WTC11 (cell line): Measurements from ENCODE around the gene TTLL10. TPM values are rescaled to one million over a fixed set of nuclear protein-coding genes. Genes with fewer than 3 reads are reported as not detected.
A peak's percentile ranks its signal among the peaks of the same experiment; 100 is the strongest.

Experiments used
- ATAC-seq: fragments of 200-7000 bp; cut with Tn5 transposase; 2 replicates; pipeline ENCODE4 v1.10.0; 2021; ENCODE audit warnings: mild to moderate bottlenecking, moderate library complexity
- CTCF ChIA-PET: fragments of 300-600 bp; sonication (Branson Sonifier 250); formaldehyde crosslinking; loops from one replicate; lab custom pipeline; 2021; ENCODE audit warnings: antibody characterized with exemption; lab: Charles Lee
- POLR2A ChIA-PET: fragments of 350-600 bp; sonication (Branson Sonifier 250); formaldehyde crosslinking; loops from one replicate; lab custom pipeline; 2021; ENCODE audit warnings: antibody characterized with exemption; lab: Charles Lee
- DNase-seq: peaks from one replicate; pipeline ENCODE4 v3.0.0; 2021; ENCODE audit warnings: low spot score
- H3K27ac Mint-ChIP-seq: 2 replicates; pipeline ENCODE4 v1.8.0; 2021; ENCODE audit warnings: mixed read lengths
- H3K27me3 Mint-ChIP-seq: 2 replicates; pipeline ENCODE4 v1.8.0; 2021; ENCODE audit warnings: low read depth, mild to moderate bottlenecking, moderate library complexity, mixed read lengths
- H3K36me3 Mint-ChIP-seq: 2 replicates; pipeline ENCODE4 v1.8.0; 2021; ENCODE audit warnings: mixed read lengths
- H3K4me1 Mint-ChIP-seq: 2 replicates; pipeline ENCODE4 v1.8.0; 2022; ENCODE audit warnings: mixed read lengths
- H3K4me3 Mint-ChIP-seq: 2 replicates; pipeline ENCODE4 v1.8.0; 2021; ENCODE audit warnings: mild to moderate bottlenecking, moderate library complexity, mixed read lengths
- H3K9me3 Mint-ChIP-seq: 2 replicates; pipeline ENCODE4 v1.8.0; 2021; ENCODE audit warnings: mixed read lengths
- ATF1 ChIP-seq: sonication (generic); formaldehyde crosslinking; IDR thresholded peaks from 2 replicates; pipeline ENCODE4 v1.8.1; 2023; ENCODE audit warnings: mild to moderate bottlenecking, moderate library complexity, missing genetic modification reagents
- CREB1 ChIP-seq: sonication (generic); formaldehyde crosslinking; IDR thresholded peaks from 2 replicates; pipeline ENCODE4 v1.8.0; 2023; ENCODE audit warnings: mild to moderate bottlenecking, missing genetic modification reagents
- CREM ChIP-seq: sonication (generic); formaldehyde crosslinking; IDR thresholded peaks from 2 replicates; pipeline ENCODE4 v1.8.1; 2022; ENCODE audit warnings: mild to moderate bottlenecking, missing genetic modification reagents, moderate library complexity
- ESRRA ChIP-seq: sonication (generic); formaldehyde crosslinking; IDR thresholded peaks from 2 replicates; pipeline ENCODE4 v1.8.1; 2022; ENCODE audit warnings: mild to moderate bottlenecking, missing genetic modification reagents, borderline replicate concordance
- FOXJ3 ChIP-seq: sonication (generic); formaldehyde crosslinking; IDR thresholded peaks from 2 replicates; pipeline ENCODE4 v1.9.0; 2021; ENCODE audit warnings: missing genetic modification reagents, mild to moderate bottlenecking, borderline replicate concordance
- FOXK1 ChIP-seq: sonication (generic); formaldehyde crosslinking; IDR thresholded peaks from 2 replicates; pipeline ENCODE4 v1.8.0; 2022; ENCODE audit warnings: mild to moderate bottlenecking, moderate library complexity, missing genetic modification reagents
- GABPB1 ChIP-seq: sonication (generic); formaldehyde crosslinking; IDR thresholded peaks from 2 replicates; pipeline ENCODE4 v1.8.1; 2023; ENCODE audit warnings: mild to moderate bottlenecking, missing genetic modification reagents
- IRF2 ChIP-seq: sonication (generic); formaldehyde crosslinking; IDR thresholded peaks from 2 replicates; pipeline ENCODE4 v1.8.0; 2022; ENCODE audit warnings: low read depth, missing genetic modification reagents, borderline replicate concordance
- JAZF1 ChIP-seq: fragments of 250-450 bp; sonication (Bioruptor Pico); IDR thresholded peaks from 2 replicates; pipeline ENCODE4 v1.9.0; 2021; ENCODE audit warnings: moderate library complexity, mild to moderate bottlenecking, inconsistent platforms
- KAT7 ChIP-seq: sonication (generic); formaldehyde crosslinking; IDR thresholded peaks from 2 replicates; pipeline ENCODE4 v1.8.1; 2023; ENCODE audit warnings: missing genetic modification reagents, mild to moderate bottlenecking, borderline replicate concordance
- MYBL2 ChIP-seq: sonication (generic); formaldehyde crosslinking; IDR thresholded peaks from 2 replicates; pipeline ENCODE4 v1.8.1; 2023; ENCODE audit warnings: mild to moderate bottlenecking, moderate library complexity, missing genetic modification reagents
- NFATC4 ChIP-seq: fragments of 250-450 bp; sonication (Bioruptor Pico); IDR thresholded peaks from 2 replicates; pipeline ENCODE4 v1.9.0; 2021; ENCODE audit warnings: mild to moderate bottlenecking
- NFE2L1 ChIP-seq: sonication (generic); formaldehyde crosslinking; IDR thresholded peaks from 2 replicates; pipeline ENCODE4 v1.8.1; 2023; ENCODE audit warnings: missing genetic modification reagents
- NFYB ChIP-seq: sonication (generic); formaldehyde crosslinking; conservative IDR thresholded peaks from 2 replicates; pipeline ENCODE4 v1.8.0; 2022; ENCODE audit warnings: low read depth, missing genetic modification reagents
- PREB ChIP-seq: sonication (generic); formaldehyde crosslinking; IDR thresholded peaks from 2 replicates; pipeline ENCODE4 v1.8.1; 2022; ENCODE audit warnings: mild to moderate bottlenecking, missing genetic modification reagents, moderate library complexity, borderline replicate concordance
- RELA ChIP-seq: sonication (generic); formaldehyde crosslinking; IDR thresholded peaks from 2 replicates; pipeline ENCODE4 v1.8.1; 2022; ENCODE audit warnings: missing genetic modification reagents, mild to moderate bottlenecking, borderline replicate concordance
- TEAD1 ChIP-seq: sonication (generic); formaldehyde crosslinking; IDR thresholded peaks from 2 replicates; pipeline ENCODE4 v1.8.0; 2022; ENCODE audit warnings: mild to moderate bottlenecking, missing genetic modification reagents
- TP53 ChIP-seq: sonication (generic); formaldehyde crosslinking; IDR thresholded peaks from 2 replicates; pipeline ENCODE4 v1.8.1; 2023; ENCODE audit warnings: mild to moderate bottlenecking, missing genetic modification reagents
- ZBTB21 ChIP-seq: sonication (generic); formaldehyde crosslinking; IDR thresholded peaks from 2 replicates; pipeline ENCODE4 v1.8.1; 2023; ENCODE audit warnings: mild to moderate bottlenecking, missing genetic modification reagents, borderline replicate concordance
- ZNF138 ChIP-seq: sonication (generic); formaldehyde crosslinking; conservative IDR thresholded peaks from 2 replicates; pipeline ENCODE4 v1.8.1; 2022; ENCODE audit warnings: mild to moderate bottlenecking, moderate library complexity, missing genetic modification reagents
- total RNA-seq: library from RNA; stranded (reverse); gene quantifications from 3 replicates; pipeline ENCODE4 v1.2.3, GENCODE V29; 2021
- TF ChIP-seq, protein P1 (sequence below): sonication (generic); formaldehyde crosslinking; IDR thresholded peaks from 2 replicates; pipeline ENCODE4 v1.8.1; 2022; ENCODE audit warnings: low read depth, mild to moderate bottlenecking, moderate library complexity, missing genetic modification reagents, borderline replicate concordance
- TF ChIP-seq, protein P2 (sequence below): fragments of 200-600 bp; IDR thresholded peaks from 2 replicates; pipeline ENCODE4 v1.8.0; 2022; ENCODE audit warnings: antibody characterized with exemption
- TF ChIP-seq, protein P3 (sequence below): sonication (generic); formaldehyde crosslinking; IDR thresholded peaks from 2 replicates; pipeline ENCODE4 v1.8.0; 2022; ENCODE audit warnings: mild to moderate bottlenecking, missing genetic modification reagents
- TF ChIP-seq, protein P4 (sequence below): sonication (generic); formaldehyde crosslinking; IDR thresholded peaks from 2 replicates; pipeline ENCODE4 v1.8.0; 2022; ENCODE audit warnings: mild to moderate bottlenecking, missing genetic modification reagents
- TF ChIP-seq, protein P5 (sequence below): sonication (generic); formaldehyde crosslinking; IDR thresholded peaks from 2 replicates; pipeline ENCODE4 v1.8.1; 2022; ENCODE audit warnings: mild to moderate bottlenecking, moderate library complexity, missing genetic modification reagents
- TF ChIP-seq, protein P6 (sequence below): sonication (generic); formaldehyde crosslinking; IDR thresholded peaks from 2 replicates; pipeline ENCODE4 v1.8.0; 2022; ENCODE audit warnings: mild to moderate bottlenecking, missing genetic modification reagents

Gene TTLL10
- total RNA-seq, 1 experiment from 2014 or later = 1.1 TPM

DNA sequence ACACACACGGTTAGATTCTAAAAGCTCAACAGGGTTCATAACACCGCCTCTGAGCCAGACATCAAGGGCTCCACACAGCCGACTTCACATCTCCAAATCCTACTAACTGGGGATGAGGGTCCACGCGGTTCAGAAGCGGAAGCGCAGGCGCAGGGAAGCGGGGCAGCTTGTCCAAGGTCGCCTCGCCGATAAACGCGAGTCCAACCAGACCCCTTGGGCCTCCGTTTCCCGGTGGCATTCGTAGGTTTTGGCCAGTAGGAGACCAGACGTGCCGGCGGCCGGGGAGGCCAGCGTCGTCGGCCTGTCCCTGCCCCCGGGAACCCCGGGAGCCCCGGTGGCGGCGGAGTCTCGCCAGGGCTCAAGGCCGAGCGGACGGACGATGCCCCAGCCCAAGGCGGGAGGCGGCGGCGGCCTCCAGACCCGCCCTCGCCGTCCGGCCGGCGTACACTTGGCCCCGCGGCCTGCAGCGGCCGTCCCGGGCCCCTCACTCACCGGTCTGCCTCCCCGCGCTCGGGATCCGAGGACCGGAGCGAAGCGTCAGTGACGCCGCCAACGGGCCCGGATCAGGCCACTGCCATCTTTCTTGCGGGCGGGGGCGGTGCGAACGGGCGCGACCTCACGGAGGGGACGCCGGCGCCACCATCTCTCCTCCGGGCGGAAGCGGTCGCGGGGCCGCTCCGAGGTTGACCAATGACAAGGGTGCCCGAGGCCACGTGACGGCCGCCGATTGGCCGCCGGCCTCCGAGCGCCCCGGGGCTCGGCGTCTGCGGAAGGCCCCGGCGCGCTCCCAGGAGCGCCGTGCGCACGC, 57.9 kb downstream of the TTLL10 start, which contains the start of gene SDF4 (continued):
- TF ChIP-seq, protein P1, sequence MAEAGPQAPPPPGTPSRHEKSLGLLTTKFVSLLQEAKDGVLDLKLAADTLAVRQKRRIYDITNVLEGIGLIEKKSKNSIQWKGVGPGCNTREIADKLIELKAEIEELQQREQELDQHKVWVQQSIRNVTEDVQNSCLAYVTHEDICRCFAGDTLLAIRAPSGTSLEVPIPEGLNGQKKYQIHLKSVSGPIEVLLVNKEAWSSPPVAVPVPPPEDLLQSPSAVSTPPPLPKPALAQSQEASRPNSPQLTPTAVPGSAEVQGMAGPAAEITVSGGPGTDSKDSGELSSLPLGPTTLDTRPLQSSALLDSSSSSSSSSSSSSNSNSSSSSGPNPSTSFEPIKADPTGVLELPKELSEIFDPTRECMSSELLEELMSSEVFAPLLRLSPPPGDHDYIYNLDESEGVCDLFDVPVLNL (CRISPR knock-in tag) = no peak; the same call in 1 of the 2 replicates
- TF ChIP-seq TEAD1 (CRISPR knock-in tag) (0 out of 2 replicates have a peak, but pooled peaks have one; percentile 40), FOXK1 (CRISPR knock-in tag) (no peak; the same call in 1 of the 2 replicates), IRF2 (CRISPR knock-in tag) (no peak), NFATC4 (CRISPR knock-in tag) (no peak), CREM (CRISPR knock-in tag) (peak; percentile 66), KAT7 (CRISPR knock-in tag) (no peak), ZBTB21 (CRISPR knock-in tag) (no peak), FOXJ3 (CRISPR knock-in tag) (no peak), PREB (CRISPR knock-in tag) (no peak), CREB1 (CRISPR knock-in tag) (no peak), ESRRA (CRISPR knock-in tag) (peak; percentile 65; the same call in 1 of the 2 replicates), NFE2L1 (CRISPR knock-in tag) (no peak)
- TF ChIP-seq, protein P2, sequence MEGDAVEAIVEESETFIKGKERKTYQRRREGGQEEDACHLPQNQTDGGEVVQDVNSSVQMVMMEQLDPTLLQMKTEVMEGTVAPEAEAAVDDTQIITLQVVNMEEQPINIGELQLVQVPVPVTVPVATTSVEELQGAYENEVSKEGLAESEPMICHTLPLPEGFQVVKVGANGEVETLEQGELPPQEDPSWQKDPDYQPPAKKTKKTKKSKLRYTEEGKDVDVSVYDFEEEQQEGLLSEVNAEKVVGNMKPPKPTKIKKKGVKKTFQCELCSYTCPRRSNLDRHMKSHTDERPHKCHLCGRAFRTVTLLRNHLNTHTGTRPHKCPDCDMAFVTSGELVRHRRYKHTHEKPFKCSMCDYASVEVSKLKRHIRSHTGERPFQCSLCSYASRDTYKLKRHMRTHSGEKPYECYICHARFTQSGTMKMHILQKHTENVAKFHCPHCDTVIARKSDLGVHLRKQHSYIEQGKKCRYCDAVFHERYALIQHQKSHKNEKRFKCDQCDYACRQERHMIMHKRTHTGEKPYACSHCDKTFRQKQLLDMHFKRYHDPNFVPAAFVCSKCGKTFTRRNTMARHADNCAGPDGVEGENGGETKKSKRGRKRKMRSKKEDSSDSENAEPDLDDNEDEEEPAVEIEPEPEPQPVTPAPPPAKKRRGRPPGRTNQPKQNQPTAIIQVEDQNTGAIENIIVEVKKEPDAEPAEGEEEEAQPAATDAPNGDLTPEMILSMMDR = no peak
- TF ChIP-seq, protein P3, sequence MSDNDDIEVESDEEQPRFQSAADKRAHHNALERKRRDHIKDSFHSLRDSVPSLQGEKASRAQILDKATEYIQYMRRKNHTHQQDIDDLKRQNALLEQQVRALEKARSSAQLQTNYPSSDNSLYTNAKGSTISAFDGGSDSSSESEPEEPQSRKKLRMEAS (CRISPR knock-in tag) = 0 out of 2 replicates have a peak, but pooled peaks have one; percentile 51
- TF ChIP-seq, protein P4, sequence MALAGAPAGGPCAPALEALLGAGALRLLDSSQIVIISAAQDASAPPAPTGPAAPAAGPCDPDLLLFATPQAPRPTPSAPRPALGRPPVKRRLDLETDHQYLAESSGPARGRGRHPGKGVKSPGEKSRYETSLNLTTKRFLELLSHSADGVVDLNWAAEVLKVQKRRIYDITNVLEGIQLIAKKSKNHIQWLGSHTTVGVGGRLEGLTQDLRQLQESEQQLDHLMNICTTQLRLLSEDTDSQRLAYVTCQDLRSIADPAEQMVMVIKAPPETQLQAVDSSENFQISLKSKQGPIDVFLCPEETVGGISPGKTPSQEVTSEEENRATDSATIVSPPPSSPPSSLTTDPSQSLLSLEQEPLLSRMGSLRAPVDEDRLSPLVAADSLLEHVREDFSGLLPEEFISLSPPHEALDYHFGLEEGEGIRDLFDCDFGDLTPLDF (CRISPR knock-in tag) = no peak
- TF ChIP-seq, protein P5, sequence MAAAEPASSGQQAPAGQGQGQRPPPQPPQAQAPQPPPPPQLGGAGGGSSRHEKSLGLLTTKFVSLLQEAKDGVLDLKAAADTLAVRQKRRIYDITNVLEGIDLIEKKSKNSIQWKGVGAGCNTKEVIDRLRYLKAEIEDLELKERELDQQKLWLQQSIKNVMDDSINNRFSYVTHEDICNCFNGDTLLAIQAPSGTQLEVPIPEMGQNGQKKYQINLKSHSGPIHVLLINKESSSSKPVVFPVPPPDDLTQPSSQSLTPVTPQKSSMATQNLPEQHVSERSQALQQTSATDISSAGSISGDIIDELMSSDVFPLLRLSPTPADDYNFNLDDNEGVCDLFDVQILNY (CRISPR knock-in tag) = peak; percentile 72; the same call in 1 of the 2 replicates

- H3K27ac Mint-ChIP-seq = peak within 1 kb of the TSS; percentile 81
- peaks cover 10% of the 10 kb centered on the region for H3K4me1 Mint-ChIP-seq
- H3K36me3 Mint-ChIP-seq = peaks cover 10% of the 10 kb centered on the region
- H3K9me3 Mint-ChIP-seq = peaks cover 3% of the 10 kb centered on the region; the same call in 1 of the 2 replicates
- ChIA-PET CTCF (interaction anchor here (2.0 to 2.3 kb wide), 2 partner anchors 59 to 110 kb away, joined by 9 to 19 read pairs; no protein-coding TSS in a partner anchor), POLR2A (no interaction called here)
- ATAC-seq (no peak), DNase-seq (no peak)
- H3K4me3 Mint-ChIP-seq = peak within 1 kb of the TSS; percentile 90
- H3K27me3 Mint-ChIP-seq = no peaks in the 10 kb centered on the region
- TF ChIP-seq JAZF1 (CRISPR knock-in tag) (no peak), MYBL2 (CRISPR knock-in tag) (peak; percentile 81; the same call in 1 of the 2 replicates), NFYB (CRISPR knock-in tag) (peak; percentile 56), TEAD1 (CRISPR knock-in tag) (peak; percentile 83; the same call in 1 of the 2 replicates), TP53 (CRISPR knock-in tag) (peak; percentile 95; the same call in 1 of the 2 replicates), GABPB1 (CRISPR knock-in tag) (no peak), ATF1 (CRISPR knock-in tag) (no peak), ZNF138 (no peak), RELA (CRISPR knock-in tag) (0 out of 2 replicates have a peak, but pooled peaks have one; percentile 22)
- TF ChIP-seq, protein P6, sequence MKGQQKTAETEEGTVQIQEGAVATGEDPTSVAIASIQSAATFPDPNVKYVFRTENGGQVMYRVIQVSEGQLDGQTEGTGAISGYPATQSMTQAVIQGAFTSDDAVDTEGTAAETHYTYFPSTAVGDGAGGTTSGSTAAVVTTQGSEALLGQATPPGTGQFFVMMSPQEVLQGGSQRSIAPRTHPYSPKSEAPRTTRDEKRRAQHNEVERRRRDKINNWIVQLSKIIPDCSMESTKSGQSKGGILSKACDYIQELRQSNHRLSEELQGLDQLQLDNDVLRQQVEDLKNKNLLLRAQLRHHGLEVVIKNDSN (CRISPR knock-in tag) = 0 out of 2 replicates have a peak, but pooled peaks have one; percentile 42
- TF ChIP-seq, protein P4 (CRISPR knock-in tag) = peak; percentile 68; the same call in 1 of the 2 replicates
Observed at GRCh38 chr1:1232208-1232795, 58.6 kb downstream of the TTLL10 start, which contains the start of gene B3GALT6. TSS of gene B3GALT6 (plus strand) at chr1:1232237. CDS start at chr1:1232279, 42 bp downstream.
